Inferior parietal cortex (tissue), 1 donor: Measurements from ENCODE around the gene CAVIN2.
A peak's percentile ranks its signal among the peaks of the same experiment; 100 is the strongest.

Experiments used
- DNase-seq: peaks from one replicate; pipeline ENCODE4 v3.0.0-alpha.2; 2016; ENCODE audit errors: extremely low spot score

The CAVIN2 gene

GRCh38 chr2:191839918-191840804 is 6.7 kb downstream of the CAVIN2 start:
- DNase-seq = no peak

DNA sequence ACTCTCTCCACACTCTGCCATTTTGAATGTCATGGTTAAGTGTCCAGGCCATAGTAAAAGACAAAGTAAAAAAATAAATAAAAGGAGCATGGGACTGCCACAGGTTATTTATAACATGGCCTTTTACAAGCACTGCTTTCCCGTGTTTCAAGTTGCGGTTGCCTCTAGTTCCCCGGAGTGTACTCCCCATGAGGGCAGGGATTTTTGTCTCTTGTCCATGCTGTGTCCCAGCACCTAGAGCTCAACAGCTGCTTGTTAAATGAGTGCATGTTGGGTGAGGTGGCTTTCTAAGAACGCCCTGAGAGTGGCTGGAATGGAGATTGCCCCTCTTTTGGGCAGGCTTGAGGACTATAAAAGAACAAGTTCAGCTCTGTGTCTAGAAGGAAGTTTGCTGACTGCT is 8.4 kb downstream of the CAVIN2 start:
- DNase-seq = no peak

DNA sequence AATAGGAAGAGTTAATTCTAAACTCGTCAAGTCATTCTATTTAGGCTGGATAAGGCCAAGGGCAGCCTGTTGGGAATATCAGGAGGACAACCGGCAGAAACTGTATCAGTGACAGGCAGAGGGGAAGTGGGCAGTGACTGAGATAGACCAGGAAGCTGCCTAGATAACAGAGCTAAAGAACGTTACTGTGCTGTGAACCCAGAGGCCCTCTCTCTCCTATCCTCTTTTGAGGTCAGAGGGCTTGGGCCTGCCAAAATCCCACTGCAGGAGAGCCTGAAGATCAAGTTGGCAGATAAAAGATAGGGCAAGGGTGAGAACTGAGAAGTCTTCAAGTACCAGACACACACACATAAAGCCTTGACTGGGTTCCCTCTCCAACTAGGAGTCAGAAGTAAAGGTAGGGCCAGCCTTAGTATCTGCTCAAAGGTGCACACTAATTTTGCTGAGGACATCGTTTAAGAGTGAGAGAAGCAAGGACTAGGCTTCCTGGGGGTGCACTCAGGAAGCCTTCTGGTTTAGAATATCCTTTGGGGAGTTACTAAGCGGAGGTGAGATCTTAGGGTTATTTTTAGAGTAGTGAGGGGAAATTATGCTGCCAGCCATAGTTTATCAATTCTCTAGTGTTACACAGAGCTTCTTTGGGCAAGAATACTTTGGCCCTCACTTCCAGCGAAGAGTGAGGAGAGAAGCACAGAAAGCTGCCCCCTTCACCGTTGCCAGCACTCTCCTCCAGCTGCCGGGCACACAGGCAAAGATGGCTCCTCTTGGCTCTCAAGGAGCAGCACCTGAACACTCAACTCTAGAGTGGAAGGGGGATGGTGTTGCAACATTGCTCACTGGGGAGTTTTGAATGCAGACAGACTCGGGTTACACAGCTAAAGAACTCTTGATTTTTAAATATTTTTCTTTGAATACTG is 9.8 kb downstream of the CAVIN2 start:
- DNase-seq = no peak

- no peak for DNase-seq
These were observed 10.4 kb downstream of the CAVIN2 start for GRCh38 chr2:191836471-191836852.

DNA sequence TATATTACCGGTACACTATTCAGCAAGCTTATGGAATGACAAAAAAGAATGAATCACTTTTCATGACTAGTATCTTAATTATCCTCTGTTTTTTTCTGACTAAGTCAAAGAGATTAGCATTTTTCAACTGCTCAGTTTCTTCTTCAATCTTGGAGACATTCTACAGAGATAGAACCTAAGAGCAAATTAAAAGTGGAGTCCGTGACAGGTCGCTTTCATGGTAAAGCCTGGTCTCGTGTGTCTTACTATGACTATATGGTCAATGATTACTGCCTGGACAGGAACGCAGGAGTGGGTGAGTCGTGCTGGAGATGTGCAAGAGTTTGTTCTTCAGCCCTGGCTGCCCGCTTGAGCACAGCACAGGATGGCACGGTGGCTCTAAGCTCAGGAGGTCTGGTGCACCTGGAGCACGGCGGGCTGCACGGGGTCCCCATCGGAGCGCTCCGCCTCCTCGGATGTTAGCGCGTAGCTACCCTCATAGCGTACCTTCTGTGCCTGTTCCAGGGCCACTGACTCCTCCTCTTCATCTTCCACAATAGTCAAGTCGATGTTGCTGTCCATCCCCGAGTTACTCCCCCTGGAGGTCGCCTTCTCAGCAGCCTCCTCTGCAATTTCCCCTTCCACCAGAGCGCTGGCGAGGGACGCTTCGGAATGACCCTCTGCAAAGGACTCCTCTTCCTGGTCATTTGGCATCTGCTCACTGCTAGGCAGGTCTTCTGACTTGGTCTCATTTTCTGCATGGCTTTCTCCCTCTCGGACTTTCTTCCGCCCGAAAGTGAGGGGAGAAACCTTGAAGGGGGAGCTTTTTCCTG is 11.1 kb downstream of the CAVIN2 start:
- no peak for DNase-seq

DNA sequence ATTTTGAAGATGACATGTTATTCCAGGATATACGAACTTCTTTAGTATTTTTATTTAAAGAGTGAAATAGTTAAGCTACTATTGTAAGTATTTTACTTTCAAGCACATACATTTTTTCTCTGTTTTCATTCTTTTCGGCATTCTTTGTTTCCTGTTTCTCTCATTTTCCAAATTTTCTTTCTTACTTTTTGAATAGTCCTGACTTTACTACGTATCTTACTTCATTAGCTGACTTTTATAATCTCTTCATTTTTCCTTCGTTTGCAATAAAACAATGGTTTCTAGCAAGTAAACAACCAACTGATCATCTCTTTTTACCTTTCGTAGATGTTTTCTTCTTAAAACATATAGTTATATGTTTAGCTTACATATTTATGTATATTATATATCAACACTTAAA is 11.8 kb downstream of the CAVIN2 start:
- DNase-seq = no peak

DNA sequence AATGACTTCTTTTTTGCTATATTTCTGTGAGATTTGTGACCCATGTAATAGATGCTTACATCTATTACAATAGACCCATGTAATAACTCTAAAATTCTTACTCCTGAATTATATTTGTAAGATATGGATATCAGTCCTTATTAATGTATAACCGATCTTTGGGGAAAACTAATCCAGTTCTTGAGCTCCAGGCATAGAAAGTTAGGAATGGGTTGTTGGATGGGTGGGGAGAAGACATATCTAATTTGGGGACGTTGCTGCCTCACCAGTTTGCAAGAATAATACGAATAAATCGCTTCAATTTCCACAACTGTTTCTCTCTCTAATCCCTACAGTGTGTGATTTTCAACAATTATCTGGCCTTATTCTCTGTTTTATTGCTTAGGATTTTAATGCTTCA is 13.5 kb downstream of the CAVIN2 start:
- no peak for DNase-seq

GRCh38 chr2:191832668-191833067 is 14.2 kb downstream of the CAVIN2 start:
- DNase-seq = no peak

DNA sequence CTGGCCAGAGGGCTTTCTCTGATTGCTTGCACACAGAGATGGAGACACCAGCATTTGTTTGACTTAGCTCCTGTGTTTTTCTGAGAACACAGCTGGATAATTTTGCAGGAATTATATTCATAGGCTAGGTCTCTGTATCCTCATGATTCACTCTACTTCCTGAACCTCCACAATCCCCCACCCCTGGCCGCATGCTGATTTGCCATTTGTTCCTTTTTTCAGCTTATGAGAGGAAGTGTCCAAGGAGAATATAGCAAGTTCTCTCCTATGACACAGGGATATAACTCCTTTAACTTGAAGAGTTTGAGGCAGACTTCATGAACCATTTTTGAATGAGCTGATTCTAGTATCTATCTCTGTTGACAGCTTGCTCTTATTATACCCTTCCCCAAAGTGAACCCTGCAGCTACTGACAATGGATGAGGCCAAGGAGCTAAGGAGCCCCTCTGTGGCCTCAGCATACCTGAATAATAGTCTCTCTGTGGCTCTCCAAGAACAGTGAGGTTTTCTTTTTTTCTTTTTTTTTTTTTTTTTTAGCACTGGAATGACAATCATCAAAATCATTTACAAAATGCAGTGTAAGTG is 15.4 kb downstream of the CAVIN2 start:
- DNase-seq = no peak

- no peak for DNase-seq
These were observed 22.5 kb downstream of the CAVIN2 start for GRCh38 chr2:191824398-191824797.

DNA sequence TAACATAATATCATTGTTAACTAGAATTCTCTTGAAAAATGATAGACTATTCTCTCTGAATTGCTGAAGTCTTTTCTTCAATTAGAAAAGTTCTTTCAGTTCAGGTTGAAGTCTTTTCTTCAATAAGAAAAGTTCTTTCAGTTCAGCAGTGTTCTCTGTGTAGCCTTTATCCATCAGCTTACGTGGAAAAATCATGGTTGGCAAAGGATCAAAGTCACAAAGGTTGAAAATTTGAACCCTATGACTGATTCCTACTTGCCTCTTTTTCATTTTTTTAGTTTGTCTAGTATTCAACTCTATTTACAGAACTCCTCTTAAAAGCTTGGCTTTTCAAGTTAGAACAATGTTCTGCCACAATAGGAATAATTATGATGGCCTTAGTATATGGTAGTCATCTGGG is 25.8 kb downstream of the CAVIN2 start:
- DNase-seq = no peak

- DNase-seq = no peak
These were observed 28.1 kb downstream of the CAVIN2 start for GRCh38 chr2:191818725-191819350.

DNA sequence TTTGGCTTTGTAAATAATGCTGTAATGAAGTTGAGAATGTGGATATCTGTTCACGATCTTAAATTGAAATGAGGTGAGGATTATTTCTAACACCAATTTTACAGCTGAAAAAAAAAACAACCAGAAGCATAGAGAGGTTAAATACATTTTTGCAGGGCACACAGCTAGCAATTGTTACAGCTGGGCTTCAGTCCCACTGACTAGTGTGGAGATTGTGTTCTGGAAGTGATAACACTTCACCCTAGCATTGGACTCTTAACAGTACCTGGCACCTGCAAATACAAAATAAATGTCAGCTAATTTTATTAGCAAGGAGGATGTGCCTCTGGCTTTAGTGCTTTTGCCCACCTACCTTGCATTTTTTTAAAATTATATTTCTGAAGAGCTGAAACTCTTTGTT is 28.8 kb downstream of the CAVIN2 start:
- DNase-seq = no peak

GRCh38 chr2:191815010-191815409 is 31.9 kb downstream of the CAVIN2 start:
- DNase-seq = no peak

DNA sequence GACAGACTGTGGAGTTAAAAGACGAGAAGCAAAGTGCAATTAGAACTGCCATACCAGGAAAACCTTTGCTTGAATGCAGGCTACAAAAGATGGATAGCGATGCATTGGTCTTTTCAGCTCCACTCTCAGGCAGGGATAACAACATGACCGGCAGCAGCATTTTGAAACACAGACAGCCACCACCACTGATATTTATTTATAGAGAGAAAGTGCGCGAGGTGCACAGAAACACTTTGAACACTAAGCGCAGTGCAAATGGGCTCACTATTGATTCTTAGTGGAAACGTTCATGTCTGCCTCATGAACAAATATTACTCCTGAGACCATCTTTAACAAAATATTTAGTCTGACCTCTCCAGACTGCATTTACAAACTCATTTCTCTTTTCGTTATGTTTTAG is 32.9 kb downstream of the CAVIN2 start:
- no peak for DNase-seq

DNA sequence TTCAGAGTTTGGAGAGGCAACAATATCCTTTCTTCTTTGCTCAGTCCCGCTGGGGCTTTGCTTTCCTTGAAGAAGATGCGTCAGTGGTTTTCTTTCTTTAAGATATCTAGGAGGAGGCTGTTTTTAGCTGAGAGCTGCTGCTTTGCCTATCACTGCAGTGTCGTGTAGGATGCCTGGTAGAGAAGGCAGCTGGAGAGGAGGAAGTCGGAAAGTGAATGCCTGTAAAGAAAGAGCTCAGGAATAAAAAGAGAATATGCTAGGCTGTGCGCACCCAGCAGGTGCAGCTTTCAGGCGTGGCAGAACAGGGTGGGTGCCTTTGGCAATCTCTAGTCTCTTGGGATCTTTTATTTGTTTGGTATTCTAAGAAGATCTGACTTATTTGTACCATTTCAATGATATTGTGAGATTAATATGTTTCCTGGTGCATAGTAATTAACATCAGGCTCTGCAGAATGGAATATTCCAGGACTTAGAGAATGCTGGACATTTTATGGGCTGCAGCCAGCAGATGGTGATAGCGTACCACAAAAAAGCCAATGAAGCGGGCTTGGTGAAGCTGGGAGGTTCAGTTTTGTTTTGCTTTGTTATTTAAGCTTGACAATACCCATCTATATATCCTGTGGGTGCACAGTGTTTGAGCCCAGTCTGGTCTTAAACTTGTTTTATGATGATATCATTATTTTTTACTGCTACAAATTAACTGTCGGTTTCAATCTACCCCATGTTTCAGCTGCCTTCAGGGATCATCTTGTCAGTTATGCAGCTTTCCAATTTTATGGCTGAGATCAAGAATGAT is 34.9 kb downstream of the CAVIN2 start:
- peak; percentile 94 for DNase-seq

DNA sequence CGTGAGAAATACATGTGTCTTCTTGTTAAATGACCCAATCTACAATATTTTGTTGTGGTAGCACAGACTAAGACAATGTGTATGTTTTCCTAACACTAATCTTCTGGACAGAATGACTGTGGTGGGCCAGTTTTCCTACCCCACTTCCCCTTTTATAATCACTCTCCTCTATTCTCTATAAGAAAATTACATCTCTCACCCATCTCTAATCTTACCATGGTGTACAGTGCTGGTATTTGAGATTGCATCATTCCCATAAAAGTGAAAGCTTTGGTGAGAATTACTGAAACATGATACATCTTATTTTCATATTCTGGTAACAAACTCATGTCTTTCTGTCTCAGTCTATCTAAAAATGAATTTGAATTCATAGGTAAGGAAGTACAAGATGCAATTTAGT is 40.5 kb downstream of the CAVIN2 start:
- no peak for DNase-seq

- no peak for DNase-seq
These were observed 42.1 kb downstream of the CAVIN2 start for GRCh38 chr2:191804766-191805165.

GRCh38 chr2:191803007-191803406 is 43.9 kb downstream of the CAVIN2 start:
- no peak for DNase-seq

DNA sequence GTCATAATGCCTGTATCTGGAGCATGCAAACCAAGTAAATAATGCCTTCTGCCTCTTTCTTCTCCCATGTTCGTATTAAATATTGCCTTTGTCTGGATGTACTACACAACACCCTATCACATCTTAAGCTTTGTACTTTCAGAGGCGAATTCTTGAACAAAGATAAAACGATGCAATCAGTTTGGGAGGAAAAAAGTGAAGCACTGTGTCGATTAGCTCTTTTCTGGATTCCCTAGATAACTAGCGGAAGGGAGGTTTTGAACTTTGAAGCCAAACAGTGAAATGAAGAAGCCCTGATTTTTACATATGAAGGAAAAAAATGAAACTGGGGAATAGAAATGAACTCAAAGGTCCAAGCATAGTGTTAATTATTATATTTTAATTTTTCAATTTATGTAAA is 44.7 kb downstream of the CAVIN2 start:
- DNase-seq = no peak
